Measurements from ENCODE around the gene ALPK3.

DNA sequence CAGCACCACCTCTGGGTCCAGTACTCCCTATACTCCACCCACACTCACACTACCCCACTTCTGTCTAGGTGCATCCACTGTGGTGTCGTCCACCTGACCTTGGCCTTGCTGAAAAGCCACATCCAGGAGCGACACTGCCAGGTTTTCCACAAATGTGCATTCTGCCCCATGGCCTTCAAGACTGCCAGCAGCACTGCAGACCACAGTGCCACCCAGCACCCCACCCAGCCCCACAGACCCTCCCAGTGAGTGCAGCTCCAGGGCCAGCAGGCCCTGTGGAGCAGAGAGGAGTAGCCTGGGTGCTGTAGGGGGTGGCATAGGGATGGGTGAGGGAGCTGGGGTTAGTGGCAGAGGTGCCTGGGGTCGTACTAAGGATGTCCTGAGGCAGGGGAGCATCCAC, 19.4 kb upstream of the ALPK3 start:
- TF ChIP-seq, protein P1, sequence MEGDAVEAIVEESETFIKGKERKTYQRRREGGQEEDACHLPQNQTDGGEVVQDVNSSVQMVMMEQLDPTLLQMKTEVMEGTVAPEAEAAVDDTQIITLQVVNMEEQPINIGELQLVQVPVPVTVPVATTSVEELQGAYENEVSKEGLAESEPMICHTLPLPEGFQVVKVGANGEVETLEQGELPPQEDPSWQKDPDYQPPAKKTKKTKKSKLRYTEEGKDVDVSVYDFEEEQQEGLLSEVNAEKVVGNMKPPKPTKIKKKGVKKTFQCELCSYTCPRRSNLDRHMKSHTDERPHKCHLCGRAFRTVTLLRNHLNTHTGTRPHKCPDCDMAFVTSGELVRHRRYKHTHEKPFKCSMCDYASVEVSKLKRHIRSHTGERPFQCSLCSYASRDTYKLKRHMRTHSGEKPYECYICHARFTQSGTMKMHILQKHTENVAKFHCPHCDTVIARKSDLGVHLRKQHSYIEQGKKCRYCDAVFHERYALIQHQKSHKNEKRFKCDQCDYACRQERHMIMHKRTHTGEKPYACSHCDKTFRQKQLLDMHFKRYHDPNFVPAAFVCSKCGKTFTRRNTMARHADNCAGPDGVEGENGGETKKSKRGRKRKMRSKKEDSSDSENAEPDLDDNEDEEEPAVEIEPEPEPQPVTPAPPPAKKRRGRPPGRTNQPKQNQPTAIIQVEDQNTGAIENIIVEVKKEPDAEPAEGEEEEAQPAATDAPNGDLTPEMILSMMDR (optimal IDR thresholded peaks at IDR 0.05 in 1 of 3, IDR thresholded peaks at IDR 0.05 in 1 of 3, conservative IDR thresholded peaks at IDR 0.05 in 1 of 3; ENCODE audit: extremely low read depth in 1 of 3, insufficient read depth in 2 of 3, low read length in 3 of 3), result no peak
- no peak for TF ChIP-seq EZH2 (IDR thresholded peaks at IDR 0.05; ENCODE audit: low read length)
